ENCODE measurements around the gene MGAT3. TPM values are rescaled to one million over a fixed set of nuclear protein-coding genes. Genes with fewer than 3 reads are reported as not detected.

MGAT3 gene
- total and polyA plus RNA-seq, 2 of the 13 experiments (the other 11 are each of a cell fraction or from before 2014, with no cell fraction given): 0.11 to 0.15 TPM

GRCh38 chr22:39502109-39502788, 45.4 kb downstream of the MGAT3 start, which contains the start of gene MIEF1 (continued):
- TF ChIP-seq ZNF646 (CRISPR knock-in tag; IDR thresholded peaks at IDR 0.05) (no peak), ZNF12 (CRISPR knock-in tag; IDR thresholded peaks at IDR 0.05) (no peak), NFKB2 (CRISPR knock-in tag; IDR thresholded peaks at IDR 0.05; ENCODE audit: borderline replicate concordance) (peak; percentile 63; the same call in 1 of the 2 replicates), HNF1B (CRISPR knock-in tag; IDR thresholded peaks at IDR 0.05) (peak; percentile 73), ZFP82 (CRISPR knock-in tag; IDR thresholded peaks at IDR 0.05; ENCODE audit: borderline replicate concordance) (no peak), ZNF496 (CRISPR knock-in tag; IDR thresholded peaks at IDR 0.05; ENCODE audit: insufficient replicate concordance) (no peak), ZBTB3 (CRISPR knock-in tag; IDR thresholded peaks at IDR 0.05; ENCODE audit: borderline replicate concordance, low read depth) (no peak), HNRNPK (IDR thresholded peaks at IDR 0.05; ENCODE audit: low read depth, low read length, poor library complexity, severe bottlenecking) (no peak), ARID5B (CRISPR knock-in tag; IDR thresholded peaks at IDR 0.05) (peak; percentile 37; the same call in 1 of the 2 replicates), ZNF275 (CRISPR knock-in tag; IDR thresholded peaks at IDR 0.05; ENCODE audit: borderline replicate concordance) (no peak), MIXL1 (CRISPR knock-in tag; IDR thresholded peaks at IDR 0.05) (peak; percentile 50; the same call in 1 of the 2 replicates), ZNF224 (CRISPR knock-in tag; IDR thresholded peaks at IDR 0.05) (no peak), CHD2 (IDR thresholded peaks at IDR 0.05; ENCODE audit: low read depth, low read length) (no peak)
